Loucy (cell line): ENCODE measurements around the gene KRTAP4-5.

Source experiments
- EZH2phosphoT487 ChIP-seq: fragments of 200-600 bp; IDR thresholded peaks from 2 replicates; pipeline ENCODE4 v1.6.1; 2018; ENCODE audit warnings: antibody characterized with exemption, mild to moderate bottlenecking, moderate library complexity, borderline replicate concordance
- TF ChIP-seq, protein P1 (sequence below): fragments of 200-600 bp; sonication (generic); conservative IDR thresholded peaks from 2 replicates; pipeline ENCODE4 v1.5.1; 2014; ENCODE audit warnings: mild to moderate bottlenecking, antibody characterized with exemption, low read length

DNA sequence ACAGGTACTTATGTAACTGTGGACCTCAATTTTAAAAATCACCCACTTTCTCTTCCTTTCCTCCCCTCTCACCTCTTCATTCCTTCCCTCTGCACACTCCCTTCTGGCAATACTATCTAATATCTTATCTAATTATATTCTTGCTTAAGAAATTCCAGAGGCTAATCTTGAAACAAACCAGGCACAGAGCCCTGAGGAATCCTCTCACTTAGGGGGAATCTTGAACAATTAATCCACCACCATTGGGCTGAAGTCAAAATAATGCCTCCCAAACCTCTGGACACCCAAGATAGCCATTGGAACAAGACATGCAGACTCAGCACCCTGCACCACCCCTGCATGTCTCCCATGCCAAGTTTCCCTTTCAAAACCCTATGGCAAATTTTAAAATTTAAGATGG lies 8.3 kb downstream of the KRTAP4-5 start:
- TF ChIP-seq, protein P1, sequence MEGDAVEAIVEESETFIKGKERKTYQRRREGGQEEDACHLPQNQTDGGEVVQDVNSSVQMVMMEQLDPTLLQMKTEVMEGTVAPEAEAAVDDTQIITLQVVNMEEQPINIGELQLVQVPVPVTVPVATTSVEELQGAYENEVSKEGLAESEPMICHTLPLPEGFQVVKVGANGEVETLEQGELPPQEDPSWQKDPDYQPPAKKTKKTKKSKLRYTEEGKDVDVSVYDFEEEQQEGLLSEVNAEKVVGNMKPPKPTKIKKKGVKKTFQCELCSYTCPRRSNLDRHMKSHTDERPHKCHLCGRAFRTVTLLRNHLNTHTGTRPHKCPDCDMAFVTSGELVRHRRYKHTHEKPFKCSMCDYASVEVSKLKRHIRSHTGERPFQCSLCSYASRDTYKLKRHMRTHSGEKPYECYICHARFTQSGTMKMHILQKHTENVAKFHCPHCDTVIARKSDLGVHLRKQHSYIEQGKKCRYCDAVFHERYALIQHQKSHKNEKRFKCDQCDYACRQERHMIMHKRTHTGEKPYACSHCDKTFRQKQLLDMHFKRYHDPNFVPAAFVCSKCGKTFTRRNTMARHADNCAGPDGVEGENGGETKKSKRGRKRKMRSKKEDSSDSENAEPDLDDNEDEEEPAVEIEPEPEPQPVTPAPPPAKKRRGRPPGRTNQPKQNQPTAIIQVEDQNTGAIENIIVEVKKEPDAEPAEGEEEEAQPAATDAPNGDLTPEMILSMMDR = no peak
- no peak for TF ChIP-seq EZH2phosphoT487
